ENCODE data around the gene NR3C2.

Gene NR3C2

DNA sequence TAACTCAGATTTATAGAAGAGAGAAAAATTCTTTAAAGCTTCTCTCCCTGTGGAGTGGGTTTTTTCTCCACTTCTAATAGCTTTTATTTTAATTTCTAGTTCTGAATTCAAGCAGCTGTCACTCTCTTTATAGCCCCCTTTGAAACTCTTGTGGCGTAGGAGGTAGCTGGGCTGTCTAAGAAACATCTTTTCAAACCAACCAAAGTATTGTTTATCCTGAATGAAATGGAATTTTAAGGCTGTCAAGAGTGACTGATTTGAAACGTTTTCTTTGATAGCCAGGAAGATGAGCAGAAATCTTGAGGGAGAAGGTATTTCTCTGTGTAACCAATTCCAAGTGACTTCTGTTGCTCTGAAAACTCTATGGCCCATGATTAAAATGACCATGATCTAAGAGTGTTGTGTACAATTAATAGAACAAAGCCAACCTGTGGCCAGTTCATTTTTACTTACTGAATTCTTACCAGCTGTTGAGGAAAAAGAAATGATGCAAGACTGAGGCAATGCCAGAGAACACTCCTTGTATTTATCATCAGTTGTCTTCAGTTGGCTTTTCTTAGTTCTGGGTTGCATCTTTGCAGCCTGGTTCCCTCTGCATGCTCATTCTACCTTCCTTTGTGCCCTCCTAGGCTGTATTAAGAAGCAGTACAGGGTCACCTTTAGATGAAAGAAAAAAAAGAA is 411.9 kb downstream of the NR3C2 start:
- no peak for DNase-seq

DNA sequence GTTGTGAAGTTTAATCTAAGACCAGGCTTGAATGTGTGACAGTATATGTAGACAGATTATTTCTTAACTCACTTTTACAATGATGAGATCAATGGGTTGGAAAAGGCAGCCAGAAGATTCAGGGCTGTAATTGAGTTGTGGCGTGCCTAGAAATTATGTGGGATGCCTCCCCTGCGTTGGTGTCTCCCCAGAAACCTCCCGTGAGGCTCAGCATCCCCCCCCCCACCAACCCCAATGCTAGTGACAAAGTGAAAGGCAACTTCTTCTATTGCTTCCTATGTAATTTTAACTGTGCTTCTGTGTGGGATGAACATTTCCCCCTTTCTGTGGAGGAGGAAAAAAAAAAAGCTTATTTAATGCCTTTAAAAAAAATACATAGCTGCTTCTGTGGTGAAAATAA is 412.4 kb downstream of the NR3C2 start:
- DNase-seq = no peak

Measured in activated CD4-positive, alpha-beta T cell treated with anti-CD3 and anti-CD28 coated beads, Interleukin-2, amount 50 U/mL, for 4 hours (primary cell).